Measurements from ENCODE around the gene AZU1.

- TF ChIP-seq TAF1 (IDR thresholded peaks at IDR 0.05; ENCODE audit: low read depth, low read length): no peak
- TF ChIP-seq POLR2AphosphoS5 (IDR thresholded peaks at IDR 0.05; ENCODE audit: low read depth, low read length): no peak
- TF ChIP-seq POLR2A (IDR thresholded peaks at IDR 0.05; ENCODE audit: low read depth, low read length): no peak
- no peak for TF ChIP-seq POU2F2 (IDR thresholded peaks at IDR 0.05; ENCODE audit: low read depth, low read length)
- no peak for TF ChIP-seq PAX5 (IDR thresholded peaks at IDR 0.05; ENCODE audit: insufficient read depth, low read length, severe bottlenecking)
- TF ChIP-seq SPI1 (IDR thresholded peaks at IDR 0.05; ENCODE audit: low read depth, low read length): no peak
Observed at GRCh38 chr19:792306-792885, 35.2 kb upstream of the AZU1 start.
